Mesenchymal stem cell (in vitro differentiated cells and primary cell): ENCODE data around the gene TBC1D9.

Source experiments
- DNase-seq: peaks from one replicate; pipeline ENCODE4 v3.0.0-alpha.2; 2013
- H2AFZ ChIP-seq: one replicate; pipeline ENCODE4 v1.6.1; 2013; ENCODE audit warnings: low read depth, mild to moderate bottlenecking, control low read depth, inconsistent platforms, low read length, moderate library complexity
- H2AK5ac ChIP-seq: 2 replicates; pipeline ENCODE4 v1.6.1; 2013; ENCODE audit warnings: low read length, moderate library complexity, mild to moderate bottlenecking, inconsistent platforms; ENCODE audit not compliant: severe bottlenecking
- H2BK120ac ChIP-seq: one replicate; pipeline ENCODE4 v1.6.1; 2013; ENCODE audit warnings: low read depth, mild to moderate bottlenecking, inconsistent platforms, low read length, moderate library complexity
- H2BK12ac ChIP-seq, 2 experiments: one replicate each; pipeline ENCODE4 v1.6.1; 2013; ENCODE audit warnings: inconsistent platforms in 2 of 2, low read length in 2 of 2, mild to moderate bottlenecking in 2 of 2, moderate library complexity in 2 of 2, control low read depth in 1 of 2
- H2BK15ac ChIP-seq: one replicate; pipeline ENCODE4 v1.6.1; 2013; ENCODE audit warnings: mild to moderate bottlenecking, low read depth, inconsistent platforms; ENCODE audit not compliant: poor library complexity, severe bottlenecking
- H2BK5ac ChIP-seq: 2 replicates; pipeline ENCODE4 v1.6.1; 2013; ENCODE audit warnings: low read depth, mild to moderate bottlenecking, low read length, control low read depth, inconsistent platforms; ENCODE audit not compliant: poor library complexity, severe bottlenecking
- H3K14ac ChIP-seq, 2 experiments: one replicate each; pipeline ENCODE4 v1.6.1; 2013; ENCODE audit warnings: inconsistent platforms in 2 of 2, low read length in 2 of 2, control low read depth in 1 of 2, mild to moderate bottlenecking in 1 of 2, moderate library complexity in 1 of 2
- H3K18ac ChIP-seq, 2 experiments: one replicate each; pipeline ENCODE4 v1.6.1; 2013; ENCODE audit warnings: inconsistent platforms in 2 of 2, low read length in 2 of 2, control low read depth in 1 of 2, low read depth in 1 of 2, mild to moderate bottlenecking in 1 of 2
- H3K23ac ChIP-seq, 2 experiments: one replicate each; pipeline ENCODE4 v1.6.1; 2013; ENCODE audit warnings: inconsistent platforms in 2 of 2, low read length in 2 of 2, mild to moderate bottlenecking in 2 of 2, moderate library complexity in 2 of 2, control low read depth in 1 of 2
- H3K27ac ChIP-seq: 2 replicates; pipeline ENCODE4 v1.5.1; 2013; ENCODE audit warnings: mild to moderate bottlenecking, moderate library complexity, low read length, control low read depth, inconsistent platforms; ENCODE audit not compliant: poor library complexity, severe bottlenecking
- H3K27me3 ChIP-seq, 2 experiments: 2 replicates each; pipeline versions ENCODE4 v1.6.1 to v1.7.0; 2013; ENCODE audit warnings: low read length in 2 of 2, mild to moderate bottlenecking in 2 of 2, moderate library complexity in 2 of 2, control low read depth in 1 of 2, inconsistent platforms in 1 of 2; ENCODE audit not compliant: control insufficient read depth in 1 of 2, insufficient read depth in 1 of 2
- H3K36me3 ChIP-seq, 2 experiments: 2 replicates each; pipeline versions ENCODE4 v1.6.1 to v1.7.0; 2013; ENCODE audit warnings: low read length in 2 of 2, control low read depth in 1 of 2, inconsistent platforms in 1 of 2, low read depth in 1 of 2, mild to moderate bottlenecking in 1 of 2; ENCODE audit not compliant: insufficient read depth in 2 of 2, control insufficient read depth in 1 of 2
- H3K4ac ChIP-seq, 2 experiments: one replicate each; pipeline ENCODE4 v1.6.1; 2013; ENCODE audit warnings: inconsistent platforms in 2 of 2, low read length in 2 of 2, mild to moderate bottlenecking in 2 of 2, moderate library complexity in 2 of 2, control low read depth in 1 of 2, low read depth in 1 of 2
- H3K4me1 ChIP-seq: 2 replicates; pipeline ENCODE4 v1.6.1; 2013; ENCODE audit warnings: low read depth, low read length, control low read depth; ENCODE audit not compliant: control insufficient read depth, insufficient read depth
- H3K4me2 ChIP-seq: 2 replicates; pipeline ENCODE4 v1.6.1; 2013; ENCODE audit warnings: low read length, mild to moderate bottlenecking, inconsistent platforms; ENCODE audit not compliant: poor library complexity, severe bottlenecking
- H3K4me3 ChIP-seq, 2 experiments: 2 replicates each; pipeline versions ENCODE4 v1.5.1 to v1.7.0; 2013; ENCODE audit warnings: low read length in 2 of 2, mild to moderate bottlenecking in 2 of 2, control low read depth in 1 of 2, low read depth in 1 of 2; ENCODE audit not compliant: insufficient read depth in 1 of 2
- H3K79me1 ChIP-seq: replicated peaks from 2 replicates; pipeline ENCODE4 v1.6.1; 2013; ENCODE audit warnings: mild to moderate bottlenecking, control low read depth, low read length, inconsistent platforms; ENCODE audit not compliant: poor library complexity, severe bottlenecking
- H3K9ac ChIP-seq: 2 replicates; pipeline ENCODE4 v1.7.0; 2013; ENCODE audit warnings: mild to moderate bottlenecking, low read length, moderate library complexity
- H3K9me3 ChIP-seq: 2 replicates; pipeline ENCODE4 v1.7.0; 2013; ENCODE audit warnings: mild to moderate bottlenecking, low read length; ENCODE audit not compliant: control insufficient read depth
- H4K8ac ChIP-seq: one replicate; pipeline ENCODE4 v1.6.1; 2013; ENCODE audit warnings: inconsistent platforms, mild to moderate bottlenecking, low read length, moderate library complexity
- H4K91ac ChIP-seq: one replicate; pipeline ENCODE4 v1.6.1; 2013; ENCODE audit warnings: mild to moderate bottlenecking, low read length, inconsistent platforms
- WGBS: methylation state at CpG from one replicate; pipeline ENCODE4 v1.1.7; 2013; ENCODE audit warnings: mixed read lengths; 5-methylcytosine and 5-hydroxymethylcytosine counted together

The TBC1D9 gene

GRCh38 chr4:140645196-140645595 lies 111.0 kb downstream of the TBC1D9 start:
- WGBS: 94% methylated on average over 11 of the region's 11 CpGs
- H4K91ac ChIP-seq: peak overlapping the region; percentile 35

GRCh38 chr4:140644470-140645185 lies 111.6 kb downstream of the TBC1D9 start:
- H3K27me3 ChIP-seq: no peaks in the 10 kb centered on the region
- H3K4me2 ChIP-seq: no peak overlapping the region
- H2BK12ac ChIP-seq: peak overlapping the region in 1 of 2 experiments; percentile 2
- no peak for DNase-seq
- no peaks in the 10 kb centered on the region for H3K4me1 ChIP-seq
- peak overlapping the region in 1 of 2 experiments; percentile 49 for H3K14ac ChIP-seq
- no peaks in the 10 kb centered on the region for H3K9me3 ChIP-seq
- H2BK5ac ChIP-seq: no peak overlapping the region
- no peak overlapping the region for H3K9ac ChIP-seq
- peaks cover 31 to 32% of the 10 kb centered on the region in 2 experiments for H3K36me3 ChIP-seq
- peak overlapping the region in 1 of 2 experiments; percentile 18 for H3K23ac ChIP-seq
- H4K8ac ChIP-seq: no peak overlapping the region
- H3K4me3 ChIP-seq: no peak overlapping the region
- no peak overlapping the region for H3K18ac ChIP-seq
- no peak overlapping the region for H2BK15ac ChIP-seq
- H3K27ac ChIP-seq: no peak overlapping the region
- H2AFZ ChIP-seq: no peak overlapping the region
- WGBS: 97% methylated on average over 25 of the region's 25 CpGs
- no peak overlapping the region for H4K91ac ChIP-seq
- H2BK120ac ChIP-seq: no peak overlapping the region
- no peak overlapping the region for H2AK5ac ChIP-seq
- no peak overlapping the region for H3K4ac ChIP-seq
- H3K79me1 ChIP-seq: peaks cover 1% of the 10 kb centered on the region

More at GRCh38 chr4:140645196-140645595, 111.0 kb downstream of the TBC1D9 start:
- H3K27me3 ChIP-seq: no peaks in the 10 kb centered on the region
- peaks cover 29 to 31% of the 10 kb centered on the region in 2 experiments for H3K36me3 ChIP-seq
- H3K9ac ChIP-seq: no peak overlapping the region
- no peak overlapping the region for H2BK120ac ChIP-seq
- H2BK5ac ChIP-seq: no peak overlapping the region
- no peak overlapping the region for H3K4ac ChIP-seq
- no peak overlapping the region for H4K8ac ChIP-seq
- no peaks in the 10 kb centered on the region for H3K4me1 ChIP-seq
- H3K18ac ChIP-seq: peak overlapping the region in 1 of 2 experiments; percentile 44
- no peak overlapping the region for H3K4me2 ChIP-seq
- peaks cover 1% of the 10 kb centered on the region for H3K79me1 ChIP-seq
- H3K27ac ChIP-seq: no peak overlapping the region
- peak overlapping the region in 1 of 2 experiments; percentile 2 for H2BK12ac ChIP-seq
- no peak overlapping the region for H3K4me3 ChIP-seq
- peak overlapping the region in 1 of 2 experiments; percentile 23 for H3K14ac ChIP-seq
- H3K9me3 ChIP-seq: no peaks in the 10 kb centered on the region
- no peak overlapping the region for H2AFZ ChIP-seq
- no peak overlapping the region for H3K23ac ChIP-seq
- DNase-seq: no peak
- H2BK15ac ChIP-seq: peak overlapping the region; percentile 26
- H2AK5ac ChIP-seq: no peak overlapping the region

GRCh38 chr4:140643571-140644055 lies 112.6 kb downstream of the TBC1D9 start:
- Histone ChIP-seq H3K79me1 (no peaks in the 10 kb centered on the region), H2BK12ac (no peak overlapping the region), H2BK15ac (no peak overlapping the region), H3K4me2 (no peak overlapping the region), H4K8ac (no peak overlapping the region), H2BK5ac (no peak overlapping the region), H3K4ac (no peak overlapping the region), H3K23ac (no peak overlapping the region), H3K4me1 (no peaks in the 10 kb centered on the region), H4K91ac (no peak overlapping the region), H2BK120ac (no peak overlapping the region), H3K9ac (no peak overlapping the region), H2AK5ac (no peak overlapping the region), H3K9me3 (no peaks in the 10 kb centered on the region), H3K4me3 (no peak overlapping the region), H2AFZ (no peak overlapping the region), H3K18ac (no peak overlapping the region), H3K27me3 (no peaks in the 10 kb centered on the region), H3K14ac (no peak overlapping the region), H3K36me3 (peaks cover 31 to 36% of the 10 kb centered on the region in 2 experiments), H3K27ac (no peak overlapping the region)
- DNase-seq: no peak
- 98% methylated on average over 27 of the region's 33 CpGs for WGBS

- Histone ChIP-seq H3K14ac (no peak overlapping the region), H3K9me3 (no peaks in the 10 kb centered on the region), H2AFZ (no peak overlapping the region), H3K18ac (no peak overlapping the region), H3K79me1 (no peaks in the 10 kb centered on the region), H2BK120ac (no peak overlapping the region), H3K4me2 (no peak overlapping the region), H2BK5ac (no peak overlapping the region), H3K23ac (no peak overlapping the region), H3K4me1 (no peaks in the 10 kb centered on the region), H3K4ac (no peak overlapping the region), H3K27ac (no peak overlapping the region), H3K27me3 (no peaks in the 10 kb centered on the region), H2BK15ac (no peak overlapping the region), H2AK5ac (no peak overlapping the region), H2BK12ac (no peak overlapping the region), H4K91ac (no peak overlapping the region), H3K4me3 (no peak overlapping the region), H4K8ac (no peak overlapping the region), H3K36me3 (peaks cover 31 to 41% of the 10 kb centered on the region in 2 experiments), H3K9ac (no peak overlapping the region)
- no peak for DNase-seq
- WGBS: 95% methylated on average over 33 of the region's 33 CpGs
Measured at GRCh38 chr4:140642674-140643437, 113.3 kb downstream of the TBC1D9 start.
